HUES64 (cell line): ENCODE measurements around the gene PTK6.

ENCODE experiments used
- H3K27ac ChIP-seq: 2 replicates; pipeline ENCODE4 v1.7.0; 2013; ENCODE audit warnings: low read depth, low read length, inconsistent platforms
- H3K27me3 ChIP-seq: 2 replicates; pipeline ENCODE4 v1.6.1; 2013; ENCODE audit warnings: mild to moderate bottlenecking, low read length; ENCODE audit not compliant: insufficient read depth
- H3K36me3 ChIP-seq: 2 replicates; pipeline ENCODE4 v1.6.1; 2013; ENCODE audit warnings: mild to moderate bottlenecking, low read length; ENCODE audit not compliant: insufficient read depth
- H3K4me1 ChIP-seq: 2 replicates; pipeline ENCODE4 v1.6.1; 2013; ENCODE audit warnings: mild to moderate bottlenecking, low read length, moderate library complexity; ENCODE audit not compliant: insufficient read depth
- H3K4me3 ChIP-seq: 2 replicates; pipeline ENCODE4 v1.5.1; 2013; ENCODE audit warnings: mild to moderate bottlenecking, low read length, moderate library complexity
- H3K9ac ChIP-seq: 2 replicates; pipeline ENCODE4 v1.6.1; 2013; ENCODE audit warnings: mild to moderate bottlenecking, low read depth, low read length
- H3K9me3 ChIP-seq: 2 replicates; pipeline ENCODE4 v1.6.1; 2013; ENCODE audit warnings: low read depth, low read length; ENCODE audit not compliant: insufficient read depth
- WGBS: fragments of 150-250, 120-280 bp; methylation state at CpG from one replicate; pipeline ENCODE4 v1.1.7; 2013; ENCODE audit warnings: missing lambda C conversion rate; 5-methylcytosine and 5-hydroxymethylcytosine counted together

PTK6 gene

DNA sequence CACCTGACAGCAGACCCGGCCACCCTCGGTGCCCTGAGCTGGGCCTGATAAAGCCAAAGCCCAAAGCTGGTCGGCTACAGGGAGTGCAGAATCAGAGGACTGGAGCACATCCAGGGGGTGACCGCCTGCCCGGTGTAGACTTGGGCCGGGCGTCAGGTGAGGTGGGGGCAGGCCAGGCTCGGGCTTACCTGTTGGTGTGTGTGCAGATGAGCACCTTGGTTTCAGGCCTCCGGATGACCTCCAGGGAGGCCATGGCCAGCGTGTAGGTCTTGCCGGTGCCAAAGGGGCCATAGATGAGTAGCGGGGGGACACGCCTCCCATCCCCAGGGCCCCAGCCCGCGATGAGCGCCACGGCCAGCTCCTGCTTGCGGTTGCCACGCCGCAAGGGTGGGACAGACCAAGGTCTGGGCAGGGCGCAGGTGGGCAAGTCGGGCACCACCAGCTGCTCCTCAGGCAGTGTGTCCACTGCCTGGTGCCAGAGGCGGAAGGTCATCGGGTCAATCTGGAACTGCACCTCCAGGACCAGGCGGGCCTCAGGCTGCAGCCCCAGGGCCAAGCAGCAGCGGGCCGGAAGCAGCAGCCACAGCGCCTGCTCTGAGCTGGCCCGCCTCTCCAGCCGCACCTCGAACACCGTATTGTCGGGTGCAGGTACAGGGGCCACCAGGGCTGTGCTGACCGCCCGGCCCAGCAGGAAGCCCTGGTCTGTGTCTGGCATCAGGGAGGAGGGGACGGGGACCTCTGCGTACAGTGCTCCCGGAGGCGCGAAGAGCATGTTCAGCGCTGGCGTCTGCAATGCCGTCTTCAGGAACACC lies 31.2 kb upstream of the PTK6 start:
- 94% methylated on average over 43 of the region's 43 CpGs for WGBS
- H3K9me3 ChIP-seq: no peaks in the 10 kb centered on the region
- no peaks in the 10 kb centered on the region for H3K36me3 ChIP-seq
- no peak overlapping the region for H3K4me3 ChIP-seq
- no peaks in the 10 kb centered on the region for H3K27me3 ChIP-seq
- H3K4me1 ChIP-seq: no peaks in the 10 kb centered on the region
- H3K9ac ChIP-seq: no peak overlapping the region
- no peak overlapping the region for H3K27ac ChIP-seq

DNA sequence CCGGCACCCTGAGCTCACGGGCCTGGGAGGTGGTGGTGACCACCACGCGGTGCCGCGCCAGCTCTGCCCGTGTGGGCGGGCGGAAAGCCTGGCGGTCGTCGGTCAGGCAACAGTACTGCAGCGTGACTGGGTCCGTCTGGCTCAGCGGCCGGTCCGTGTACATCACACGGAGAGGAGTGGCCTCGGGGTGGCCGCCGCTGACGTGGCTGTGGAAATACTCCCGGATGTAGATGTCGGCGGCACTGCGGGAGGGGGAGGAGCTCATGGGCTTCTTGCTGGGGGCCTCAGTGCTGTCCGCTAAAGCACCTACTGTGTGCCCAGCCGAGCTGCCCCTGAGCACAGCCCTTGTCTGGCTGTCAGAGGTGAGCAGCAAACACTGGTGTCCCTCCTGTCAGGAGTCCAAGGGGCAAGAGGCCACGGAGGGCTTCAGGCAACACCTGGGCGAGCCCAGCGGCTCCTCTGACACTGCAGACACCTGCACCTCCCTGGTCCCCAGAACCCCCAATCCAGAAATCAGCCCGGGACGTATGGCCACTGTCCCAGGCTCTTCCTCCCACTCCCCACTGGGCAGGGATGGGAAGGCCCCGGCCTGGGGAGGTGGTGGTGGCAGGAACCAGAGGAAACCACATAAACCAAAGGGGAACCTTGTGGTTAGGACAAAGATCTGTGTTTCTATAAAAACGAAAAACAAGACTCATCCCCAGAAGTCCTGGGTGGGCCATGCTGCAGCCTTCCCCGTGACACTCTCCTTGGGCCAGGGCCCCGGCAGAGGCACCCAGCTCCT lies 30.4 kb upstream of the PTK6 start:
- Histone ChIP-seq H3K27me3 (no peaks in the 10 kb centered on the region), H3K9me3 (no peaks in the 10 kb centered on the region), H3K4me3 (no peak overlapping the region), H3K9ac (no peak overlapping the region), H3K27ac (no peak overlapping the region), H3K36me3 (no peaks in the 10 kb centered on the region), H3K4me1 (no peaks in the 10 kb centered on the region)
- WGBS: 95% methylated on average over 36 of the region's 37 CpGs

DNA sequence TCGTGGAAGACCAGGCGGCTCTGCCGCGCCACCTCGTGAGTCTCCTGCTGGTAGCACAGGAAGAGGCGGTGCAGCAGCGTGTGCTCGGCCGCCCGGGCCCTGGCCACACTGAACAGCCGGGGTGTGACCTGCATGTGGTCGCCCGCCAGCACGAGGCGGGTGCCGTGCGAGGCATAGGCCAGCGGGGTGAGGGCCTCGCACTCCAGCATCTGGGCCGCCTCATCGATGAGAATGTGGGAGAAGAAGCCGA lies 29.9 kb upstream of the PTK6 start:
- H3K27ac ChIP-seq: no peak overlapping the region
- H3K36me3 ChIP-seq: no peaks in the 10 kb centered on the region
- no peaks in the 10 kb centered on the region for H3K27me3 ChIP-seq
- no peaks in the 10 kb centered on the region for H3K9me3 ChIP-seq
- WGBS: 97% methylated on average over 22 of the region's 22 CpGs
- no peak overlapping the region for H3K4me3 ChIP-seq
- no peaks in the 10 kb centered on the region for H3K4me1 ChIP-seq
- H3K9ac ChIP-seq: no peak overlapping the region

DNA sequence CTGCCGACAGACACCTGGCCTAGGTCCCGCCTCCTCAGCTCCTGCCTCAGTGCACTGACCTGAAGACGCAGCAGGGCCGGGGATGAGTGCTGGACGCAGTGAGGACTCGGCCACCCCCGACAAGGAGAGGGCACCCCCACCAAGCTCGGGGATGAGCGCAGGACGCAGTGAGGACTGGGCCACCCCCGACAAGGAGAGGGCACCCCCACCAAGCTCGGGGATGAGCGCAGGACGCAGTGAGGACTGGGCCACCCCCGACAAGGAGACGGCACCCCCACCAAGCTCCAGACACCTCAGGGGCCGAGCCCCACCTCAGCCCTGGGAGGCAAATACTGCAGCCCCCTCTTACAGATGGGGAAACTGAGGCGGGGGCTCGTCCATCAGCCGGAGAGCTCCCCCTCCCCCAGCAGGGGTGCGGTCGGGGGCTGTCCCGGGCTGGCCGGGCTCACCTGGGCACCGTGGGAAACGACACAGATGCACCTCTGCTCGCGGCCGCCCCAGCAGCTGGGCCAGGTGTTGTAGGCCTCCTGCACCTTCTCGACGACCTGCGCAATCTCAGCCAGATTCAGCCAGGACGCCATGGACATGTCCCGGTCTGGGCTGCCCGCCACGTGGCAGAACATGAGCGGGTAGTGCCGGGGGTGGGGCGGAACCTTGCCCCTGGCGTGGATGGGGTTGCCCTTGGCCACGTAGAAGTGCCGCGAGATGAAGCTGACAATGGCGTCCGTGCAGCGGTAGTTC lies 29.4 kb upstream of the PTK6 start:
- Histone ChIP-seq H3K4me1 (no peaks in the 10 kb centered on the region), H3K9ac (no peak overlapping the region), H3K36me3 (no peaks in the 10 kb centered on the region), H3K27ac (no peak overlapping the region), H3K4me3 (no peak overlapping the region), H3K27me3 (no peaks in the 10 kb centered on the region), H3K9me3 (no peaks in the 10 kb centered on the region)
- 92% methylated on average over 46 of the region's 46 CpGs for WGBS

DNA sequence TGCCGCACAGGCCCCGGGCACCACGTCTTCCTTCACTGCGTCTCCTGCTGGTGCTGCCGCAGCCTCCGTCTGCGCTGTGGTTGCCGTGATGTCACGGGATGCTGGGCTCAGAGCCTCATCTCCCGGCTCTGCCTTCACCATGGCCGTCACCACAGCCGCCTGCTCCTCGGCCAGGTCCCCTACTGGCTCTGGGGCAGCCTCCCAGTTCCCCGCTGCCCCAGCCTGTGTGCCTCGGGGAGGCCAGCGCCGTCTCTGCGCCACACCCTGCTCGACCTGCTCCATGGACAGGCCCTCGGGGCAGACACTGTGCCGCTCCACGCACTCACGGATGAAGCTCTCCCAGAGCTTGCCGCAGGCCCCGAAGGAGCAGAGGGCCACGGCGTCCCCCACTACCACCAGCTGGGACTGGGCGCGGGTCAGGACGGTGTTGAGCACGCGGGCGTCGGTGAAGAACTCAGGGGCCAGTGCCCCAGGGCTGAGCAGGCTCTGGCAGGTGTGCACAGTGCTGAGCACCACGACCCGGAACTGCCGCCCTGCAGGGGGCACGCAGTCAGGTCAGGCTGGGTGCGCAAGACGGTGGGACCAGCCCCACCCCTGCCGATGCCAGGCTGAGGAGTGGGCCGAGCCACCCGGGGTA lies 28.6 kb upstream of the PTK6 start:
- no peaks in the 10 kb centered on the region for H3K9me3 ChIP-seq
- H3K4me1 ChIP-seq: no peaks in the 10 kb centered on the region
- H3K36me3 ChIP-seq: no peaks in the 10 kb centered on the region
- 96% methylated on average over 43 of the region's 43 CpGs for WGBS
- no peak overlapping the region for H3K4me3 ChIP-seq
- no peak overlapping the region; the same call in 1 of the 2 replicates for H3K9ac ChIP-seq
- H3K27me3 ChIP-seq: no peaks in the 10 kb centered on the region
- no peak overlapping the region for H3K27ac ChIP-seq

DNA sequence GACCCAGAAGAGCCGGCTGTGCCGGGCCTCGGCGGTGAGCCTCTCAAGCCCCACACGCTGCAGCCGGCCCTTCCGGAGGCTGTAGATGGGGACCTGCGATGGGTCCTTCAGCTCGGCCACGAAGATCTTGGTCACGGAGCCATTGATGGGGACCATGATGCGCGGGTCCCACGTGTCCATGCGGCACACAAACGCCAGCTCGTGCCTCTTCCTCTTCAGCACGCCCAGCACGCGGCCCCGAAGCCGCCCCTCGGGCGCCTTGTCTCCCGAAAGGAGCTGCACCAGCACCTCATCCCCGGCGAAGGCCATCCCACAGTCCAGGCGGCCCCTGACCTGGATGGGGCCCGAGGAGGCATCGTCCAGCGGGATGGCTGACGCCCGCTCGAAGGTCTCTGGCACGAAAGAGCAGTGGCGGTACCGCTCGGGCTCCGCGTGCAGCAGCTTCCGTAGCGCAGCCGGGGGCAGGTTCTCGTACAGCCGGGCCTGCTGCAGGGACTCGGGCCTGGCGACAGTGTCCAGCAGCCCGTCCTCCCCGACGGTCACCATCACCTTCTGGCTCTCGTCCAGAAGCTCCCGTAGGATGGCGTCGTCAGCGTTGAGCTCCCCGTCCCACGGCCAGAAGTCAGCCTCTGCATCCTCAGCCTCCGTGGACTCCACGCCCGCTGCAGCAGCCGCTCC lies 28.0 kb upstream of the PTK6 start:
- Histone ChIP-seq H3K27ac (no peak overlapping the region), H3K27me3 (no peaks in the 10 kb centered on the region), H3K4me1 (no peaks in the 10 kb centered on the region), H3K4me3 (no peak overlapping the region), H3K9me3 (no peaks in the 10 kb centered on the region), H3K36me3 (no peaks in the 10 kb centered on the region), H3K9ac (no peak overlapping the region; the same call in 1 of the 2 replicates)
- WGBS: 95% methylated on average over 61 of the region's 61 CpGs

DNA sequence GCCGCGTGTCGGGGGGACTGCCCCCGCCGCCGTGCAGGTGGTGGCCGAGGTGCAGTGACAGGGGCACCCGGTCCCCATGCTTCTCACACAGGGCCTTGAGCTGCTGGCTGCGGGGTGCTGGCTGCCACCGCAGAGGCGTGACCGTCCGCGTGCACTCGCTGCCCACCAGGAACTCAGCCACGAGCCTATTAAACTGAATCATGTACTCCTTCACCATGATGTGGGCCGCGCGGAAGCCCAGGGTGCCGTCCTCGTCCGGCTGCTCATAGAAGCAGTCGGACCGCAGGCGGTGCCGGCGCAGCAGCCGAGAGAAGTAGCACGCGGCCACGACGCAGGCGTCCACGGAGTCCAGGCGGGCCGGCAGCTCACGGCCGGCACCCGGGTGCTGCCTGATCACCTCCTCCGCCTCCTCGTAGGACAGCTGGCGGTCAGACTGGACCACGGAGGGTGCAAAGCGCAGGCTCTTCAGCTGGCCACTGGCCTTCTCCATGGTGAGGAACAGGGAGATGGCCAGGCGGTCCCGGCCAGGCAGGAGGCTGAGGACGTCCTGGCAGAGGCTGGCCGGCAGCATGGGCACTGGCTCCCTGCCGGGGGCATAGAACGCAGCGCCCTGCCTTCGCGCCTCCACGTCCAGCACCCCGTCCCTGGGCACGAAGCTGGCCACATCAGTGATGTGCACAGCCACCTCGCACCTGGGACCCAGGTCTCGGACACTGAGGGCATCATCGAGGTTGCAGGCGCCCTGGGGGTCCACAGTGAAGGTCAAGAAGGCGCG lies 27.0 kb upstream of the PTK6 start:
- 96% methylated on average over 62 of the region's 62 CpGs for WGBS
- no peaks in the 10 kb centered on the region for H3K9me3 ChIP-seq
- H3K27me3 ChIP-seq: no peaks in the 10 kb centered on the region
- no peaks in the 10 kb centered on the region for H3K4me1 ChIP-seq
- H3K9ac ChIP-seq: no peak overlapping the region
- H3K4me3 ChIP-seq: no peak overlapping the region
- no peak overlapping the region for H3K27ac ChIP-seq
- no peaks in the 10 kb centered on the region for H3K36me3 ChIP-seq

DNA sequence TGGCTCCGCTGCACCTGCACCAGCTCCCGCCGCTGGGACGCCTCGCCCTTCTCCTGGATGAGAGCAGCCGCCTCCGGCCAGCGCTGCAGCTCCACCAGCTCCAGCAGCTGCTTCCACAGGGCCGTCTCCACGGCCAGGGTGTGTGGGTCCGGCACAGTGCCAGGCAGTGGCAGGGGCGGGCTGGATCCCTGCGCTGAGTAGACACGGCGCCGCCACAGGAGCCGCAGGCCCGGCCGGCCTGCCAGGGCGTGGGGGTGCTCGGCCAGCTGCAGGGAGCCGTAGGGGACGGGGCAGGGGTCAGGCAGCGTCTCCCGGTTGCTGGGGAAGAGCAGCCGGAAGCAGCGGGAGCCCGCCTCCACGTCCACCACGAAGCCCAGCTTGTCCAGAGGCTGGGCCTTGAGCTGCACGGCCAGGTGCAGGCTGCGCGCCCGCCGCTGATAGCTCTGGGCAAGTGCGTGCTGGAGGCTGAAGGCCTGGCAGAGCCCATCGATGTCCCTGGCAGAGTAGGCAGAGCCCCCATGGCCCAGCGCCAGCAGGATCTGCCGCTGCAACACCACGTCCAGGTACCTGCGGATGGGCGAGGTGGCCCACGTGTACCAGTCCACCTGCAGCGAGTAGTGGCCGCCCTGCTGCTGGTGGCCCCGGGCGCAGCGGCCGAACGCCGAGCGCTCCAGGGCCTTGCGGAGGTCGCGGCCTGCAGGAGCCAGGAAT lies 26.2 kb upstream of the PTK6 start:
- Histone ChIP-seq H3K4me1 (no peaks in the 10 kb centered on the region), H3K4me3 (no peak overlapping the region), H3K9me3 (no peaks in the 10 kb centered on the region), H3K36me3 (no peaks in the 10 kb centered on the region), H3K27me3 (no peaks in the 10 kb centered on the region), H3K9ac (no peak overlapping the region), H3K27ac (no peak overlapping the region)
- 95% methylated on average over 55 of the region's 55 CpGs for WGBS

DNA sequence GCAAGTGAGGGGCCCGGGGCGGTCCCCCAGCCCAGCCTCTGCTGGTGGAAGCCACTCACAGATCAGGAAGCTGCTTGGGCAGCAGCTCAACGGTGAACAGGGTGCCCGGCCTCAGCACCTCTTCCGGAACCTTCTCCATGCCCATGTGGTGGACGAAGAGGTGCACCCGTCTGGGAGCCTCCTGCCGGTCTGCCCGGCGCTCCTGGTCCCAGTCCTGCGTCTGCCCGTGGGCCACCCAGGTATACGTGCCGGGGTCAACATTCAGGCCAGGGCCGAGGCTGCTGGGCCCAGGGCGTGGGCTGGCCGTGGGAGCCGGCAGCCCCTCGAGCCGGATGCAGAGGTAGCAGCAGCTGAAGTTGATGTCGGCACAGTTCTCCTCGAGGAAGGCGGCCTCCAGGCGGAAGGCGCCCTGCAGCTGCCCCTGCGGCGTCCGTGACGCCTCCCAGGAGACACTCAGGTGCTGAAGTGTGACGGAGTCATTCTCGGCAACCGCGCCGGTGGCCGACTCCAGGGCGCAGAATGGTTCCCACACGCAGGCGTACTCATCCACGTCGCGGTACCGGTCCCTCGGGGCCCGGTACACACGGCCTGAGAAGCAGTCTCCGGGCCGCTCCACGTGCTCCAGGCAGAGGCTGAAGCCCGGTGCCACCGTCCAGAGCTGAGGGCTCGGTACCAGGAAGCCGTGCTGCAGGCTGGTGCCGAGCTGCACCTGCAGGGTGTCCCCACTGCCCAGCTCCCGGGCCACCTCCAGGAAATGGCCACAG lies 25.5 kb upstream of the PTK6 start:
- Histone ChIP-seq H3K4me3 (no peak overlapping the region), H3K9ac (no peak overlapping the region), H3K4me1 (no peaks in the 10 kb centered on the region), H3K9me3 (no peaks in the 10 kb centered on the region), H3K27ac (no peak overlapping the region), H3K27me3 (no peaks in the 10 kb centered on the region), H3K36me3 (no peaks in the 10 kb centered on the region)
- WGBS: 96% methylated on average over 54 of the region's 54 CpGs
